Hepatic stellate cell (primary cell): Measurements from ENCODE around the gene RPS6KB1.
"Not testable (repeated sequence)": the region's sequence is repeated elsewhere in the genome, so short reads cannot be mapped to it uniquely, and the experiment has no call there.

ENCODE experiments used
- DNase-seq: peaks from one replicate; pipeline ENCODE4 v3.0.0; 2011; ENCODE audit warnings: low spot score

Gene RPS6KB1

DNA sequence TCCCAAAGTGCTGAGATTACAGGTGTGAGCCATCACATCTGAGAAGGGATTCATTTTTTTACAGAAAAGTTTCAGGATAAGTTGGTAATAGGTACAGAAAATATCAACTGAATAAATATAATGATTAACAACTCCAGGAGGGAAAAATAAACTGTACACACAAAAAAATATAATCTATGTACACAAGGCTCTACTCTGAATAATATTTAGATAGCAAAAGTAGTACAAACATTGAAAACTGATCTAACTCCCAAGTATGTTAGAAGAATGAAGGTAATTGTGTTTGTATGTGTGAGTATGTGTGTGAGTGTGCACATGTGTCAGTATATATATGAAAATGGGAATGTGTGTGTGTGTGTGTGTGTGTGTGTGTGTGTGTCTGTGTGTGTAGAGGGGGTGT, 20.6 kb upstream of the RPS6KB1 start:
- no peak for DNase-seq

DNA sequence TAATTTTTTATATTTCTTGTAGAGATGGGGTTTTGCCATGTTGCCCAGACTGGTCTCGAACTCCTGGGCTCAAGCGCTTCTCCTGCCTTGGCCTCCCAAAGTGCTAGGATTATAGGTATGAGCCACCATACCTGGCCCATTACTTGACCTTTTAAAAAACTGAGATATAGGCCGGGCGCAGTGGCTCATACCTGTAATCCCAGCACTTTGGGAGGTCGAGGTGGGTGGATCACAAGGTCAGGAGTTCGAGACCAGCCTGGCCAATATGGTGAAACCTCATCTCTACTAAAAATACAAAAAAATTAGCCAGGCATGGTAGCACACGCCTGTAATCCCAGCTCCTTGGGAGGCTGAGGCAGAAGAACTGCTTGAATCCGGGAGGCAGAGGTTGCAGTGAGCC, 19.5 kb upstream of the RPS6KB1 start:
- not testable (repeated sequence) for DNase-seq

DNA sequence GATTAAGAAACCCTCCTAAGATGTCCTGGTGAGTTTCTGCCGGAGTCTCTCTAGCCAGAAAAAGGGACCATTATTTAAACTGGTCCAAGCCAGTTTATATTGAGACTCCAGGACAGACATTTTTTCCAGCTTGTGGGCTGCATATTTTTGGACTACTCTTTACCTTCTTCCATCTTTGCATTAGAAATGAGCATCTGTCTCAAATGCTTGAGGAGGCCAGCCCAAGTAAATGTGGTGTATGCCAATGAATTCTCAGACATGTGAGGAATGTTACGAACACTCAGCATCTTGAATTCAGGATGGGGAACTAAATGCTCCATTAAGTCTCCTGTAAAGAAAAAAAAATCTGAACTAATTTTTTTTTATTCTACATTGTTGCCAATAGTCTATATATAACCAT, 18.5 kb upstream of the RPS6KB1 start:
- DNase-seq = no peak

DNA sequence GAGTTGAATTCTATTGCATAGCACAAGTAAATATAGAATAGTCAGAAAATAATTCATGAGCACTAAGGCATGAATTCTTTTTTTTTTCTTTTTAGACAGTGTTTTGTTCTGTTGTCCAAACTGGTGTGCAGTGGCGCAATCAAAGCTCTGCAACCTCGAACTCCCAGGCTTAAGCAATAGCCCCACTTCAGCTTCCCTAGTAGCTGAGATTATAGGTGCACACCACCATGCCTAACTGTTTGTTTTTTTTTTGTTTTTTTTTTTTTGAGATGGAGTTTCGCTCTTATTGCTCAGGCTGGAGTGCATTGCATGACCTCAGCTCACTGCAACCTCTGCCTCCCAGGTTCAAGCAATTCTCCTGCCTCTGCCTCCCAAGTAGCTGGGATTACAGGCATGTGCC, 16.8 kb upstream of the RPS6KB1 start:
- no peak for DNase-seq

DNA sequence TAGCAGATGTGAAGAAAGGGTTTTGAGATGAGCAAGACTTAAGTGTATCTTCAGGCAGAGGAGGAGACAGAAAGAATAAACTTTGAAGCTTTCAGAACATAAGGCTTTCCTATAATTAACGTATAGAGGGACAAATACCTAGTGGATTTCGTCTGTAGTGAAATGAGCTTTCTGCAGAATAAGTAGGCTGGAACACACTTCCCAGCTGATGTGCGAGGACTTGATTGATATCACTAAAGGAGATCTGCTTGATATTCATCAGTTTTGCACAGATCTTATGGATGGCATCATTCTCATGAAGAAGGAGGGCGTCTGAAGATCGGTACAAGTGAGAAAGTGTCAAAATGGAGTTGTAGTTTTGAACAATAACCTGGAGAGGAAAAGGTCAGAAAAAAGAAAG, 15.0 kb upstream of the RPS6KB1 start:
- no peak for DNase-seq

DNA sequence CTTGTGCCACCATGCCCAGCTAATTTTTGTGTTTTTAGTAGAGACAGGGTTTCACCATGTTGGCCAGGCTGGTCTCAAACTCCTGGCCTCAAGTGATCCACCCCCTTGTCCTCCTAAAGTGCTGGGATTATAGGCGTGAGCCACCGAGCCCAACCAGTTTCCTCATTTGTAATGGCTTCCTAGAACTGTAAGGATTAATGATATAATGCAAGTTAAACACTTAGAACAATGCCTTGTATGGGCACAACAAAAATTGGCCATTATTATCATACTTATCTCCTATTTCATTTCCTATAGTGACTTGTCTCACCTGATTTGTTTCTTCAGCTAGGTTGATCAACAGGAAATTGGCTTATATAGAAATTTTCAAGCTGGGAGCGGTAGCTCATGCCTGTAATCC, 14.3 kb upstream of the RPS6KB1 start:
- no peak for DNase-seq

DNA sequence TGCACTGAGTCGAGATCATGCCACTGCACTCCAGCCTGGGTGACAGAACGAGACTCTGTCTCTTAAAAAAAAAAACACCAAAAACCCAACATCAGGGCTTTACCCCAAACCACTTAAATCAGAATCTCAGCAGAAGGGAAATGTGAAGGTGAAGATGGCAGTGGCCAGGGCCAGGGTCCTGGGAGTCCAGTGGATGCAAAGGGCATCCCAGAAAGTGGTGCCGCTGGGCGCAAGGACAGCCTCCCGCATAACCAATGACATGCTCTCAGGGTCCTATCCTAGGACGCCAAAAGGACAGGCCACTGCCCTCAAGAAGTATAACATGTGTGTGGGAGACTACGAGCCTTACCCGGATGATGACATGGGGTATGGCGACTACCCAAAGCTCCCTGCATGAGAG, 8.1 kb upstream of the RPS6KB1 start:
- no peak for DNase-seq

DNA sequence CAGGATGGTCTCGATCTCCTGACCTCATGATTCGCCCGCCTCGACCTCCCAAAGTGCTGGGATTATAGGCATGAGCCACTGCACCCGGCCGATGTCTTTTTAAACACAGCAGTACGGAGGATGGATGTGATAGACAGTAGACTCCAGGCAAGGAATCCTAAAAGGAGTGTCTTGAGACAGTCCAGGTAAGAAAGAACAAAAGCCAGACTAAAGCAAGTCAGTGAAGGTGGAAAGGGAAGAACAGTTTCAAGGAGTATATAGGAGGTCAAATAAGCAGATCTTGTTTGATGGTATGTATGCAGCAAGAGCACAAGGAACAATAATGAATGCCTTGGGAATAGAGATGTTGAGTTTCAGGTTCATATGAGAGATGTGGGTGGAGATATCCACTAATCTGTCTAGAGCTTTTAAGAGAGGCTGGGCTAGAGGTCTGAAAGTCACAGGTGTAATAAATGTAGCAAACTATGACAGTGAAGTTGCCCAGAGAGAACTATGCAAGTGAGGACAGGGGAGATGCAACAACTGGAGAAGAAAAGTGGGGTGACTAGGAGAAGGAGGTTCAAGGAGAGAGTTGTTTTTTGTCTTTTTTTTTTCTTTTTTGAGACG, 4.7 kb upstream of the RPS6KB1 start:
- DNase-seq = no peak

DNA sequence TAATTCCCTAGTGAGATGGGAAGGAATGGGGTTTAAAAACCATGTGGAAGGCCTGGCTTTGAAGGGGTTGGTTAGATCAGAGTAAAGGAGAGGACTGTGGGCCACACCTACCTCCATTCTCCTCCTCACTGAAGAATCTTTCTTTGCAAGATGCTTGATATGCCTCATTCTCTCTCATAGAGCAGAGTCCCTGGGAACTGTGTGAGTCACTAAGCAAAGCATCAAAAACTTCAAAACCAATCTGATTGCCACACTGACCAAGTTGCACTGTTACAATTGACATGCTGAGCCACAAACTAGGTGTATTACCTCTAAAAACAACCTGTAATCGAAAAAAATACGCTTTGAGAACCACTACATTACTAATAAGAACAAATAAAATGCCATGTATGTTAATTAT, 2.2 kb upstream of the RPS6KB1 start:
- DNase-seq = peak; percentile 37

DNA sequence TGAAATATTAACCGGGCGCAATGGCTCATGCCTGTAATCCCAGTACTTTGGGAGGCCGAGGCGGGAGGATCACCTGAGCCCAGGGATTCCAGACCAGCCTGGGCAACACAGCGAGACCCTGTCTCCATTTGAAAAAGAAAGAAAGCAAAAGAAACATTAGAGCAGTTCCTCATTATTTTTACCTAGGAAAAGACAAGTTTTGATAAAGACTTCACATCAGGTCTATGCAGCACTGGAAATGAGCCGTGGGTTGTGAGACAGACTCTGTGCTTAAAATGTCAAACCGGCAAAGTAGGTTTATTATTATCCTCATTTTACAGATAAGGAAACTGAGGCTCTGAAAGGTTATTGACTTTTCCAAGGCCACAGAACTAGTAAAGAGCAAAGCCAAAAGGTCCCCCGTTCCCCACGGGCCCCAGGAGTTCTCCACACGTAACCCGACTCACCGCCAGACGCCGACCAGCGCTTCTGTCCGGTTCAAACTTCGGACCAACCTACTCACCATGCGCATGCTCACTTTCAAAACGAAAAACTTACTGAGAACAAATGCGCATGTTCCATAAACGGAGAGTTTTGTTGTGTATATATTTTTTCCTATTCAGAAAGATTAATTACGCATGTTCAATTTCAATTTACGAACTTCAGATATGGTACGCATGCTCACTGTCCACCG, 534 bp upstream of the RPS6KB1 start:
- peak; percentile 13 for DNase-seq

DNA sequence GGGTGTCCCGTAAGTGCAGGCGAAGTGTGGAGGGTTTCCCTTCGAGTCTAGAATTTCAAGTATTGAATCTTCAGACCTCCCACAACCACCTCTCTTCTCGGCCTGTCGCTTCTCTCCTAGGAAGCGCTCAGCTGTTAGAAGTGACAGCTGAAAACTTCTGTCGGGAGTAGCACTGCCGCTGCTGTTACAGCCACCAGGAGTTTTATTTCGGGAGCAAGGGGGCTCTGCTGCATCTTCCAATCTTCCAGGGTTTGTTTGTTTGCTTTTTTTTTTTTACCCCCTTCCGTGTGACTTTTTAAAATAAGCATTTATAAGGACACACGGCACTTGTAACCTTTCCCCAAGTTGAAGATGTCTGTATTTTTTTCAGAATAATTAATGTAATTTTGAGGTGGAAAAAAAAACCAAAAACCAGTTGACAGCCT, 767 bp downstream of the RPS6KB1 start:
- peak; percentile 17 for DNase-seq

DNA sequence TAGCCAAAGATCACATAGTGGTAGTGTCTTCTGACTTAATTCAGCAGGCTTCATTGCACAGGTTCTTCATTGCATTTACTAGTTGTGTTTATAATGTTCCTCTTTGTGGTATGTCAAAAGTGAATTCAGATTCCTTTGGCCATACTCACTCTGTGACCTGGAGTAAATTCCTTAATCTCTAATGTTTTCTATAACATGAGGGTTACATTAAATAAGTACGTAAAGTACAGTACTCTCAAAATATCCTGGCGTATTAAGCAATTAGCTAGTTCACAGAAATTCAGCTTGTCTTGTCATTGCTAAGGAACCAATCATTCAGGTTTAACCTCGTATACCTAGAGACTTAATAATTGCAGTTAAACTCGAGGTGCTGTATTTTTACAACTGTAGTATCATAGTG, 4.2 kb downstream of the RPS6KB1 start:
- DNase-seq = peak; percentile 15

DNA sequence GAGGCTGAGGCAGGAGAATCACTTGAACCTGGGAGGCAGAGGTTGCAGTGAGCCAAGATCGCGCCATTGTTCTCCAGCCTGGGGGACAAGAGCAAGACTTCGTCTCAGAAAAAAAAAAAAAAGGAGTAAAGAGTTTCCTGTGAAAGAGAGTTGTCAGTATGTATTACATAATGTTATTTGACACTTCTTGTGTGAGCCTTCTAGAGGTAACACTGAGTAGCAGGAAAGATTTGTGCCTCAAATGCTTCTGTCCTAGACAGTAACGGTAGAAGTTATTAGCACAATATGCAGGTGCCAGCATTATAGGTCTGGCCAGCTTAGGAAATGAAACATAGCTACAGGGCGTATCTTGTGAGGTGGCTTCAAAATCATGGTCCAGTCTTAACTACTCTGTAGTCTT, 6.2 kb downstream of the RPS6KB1 start:
- no peak for DNase-seq

DNA sequence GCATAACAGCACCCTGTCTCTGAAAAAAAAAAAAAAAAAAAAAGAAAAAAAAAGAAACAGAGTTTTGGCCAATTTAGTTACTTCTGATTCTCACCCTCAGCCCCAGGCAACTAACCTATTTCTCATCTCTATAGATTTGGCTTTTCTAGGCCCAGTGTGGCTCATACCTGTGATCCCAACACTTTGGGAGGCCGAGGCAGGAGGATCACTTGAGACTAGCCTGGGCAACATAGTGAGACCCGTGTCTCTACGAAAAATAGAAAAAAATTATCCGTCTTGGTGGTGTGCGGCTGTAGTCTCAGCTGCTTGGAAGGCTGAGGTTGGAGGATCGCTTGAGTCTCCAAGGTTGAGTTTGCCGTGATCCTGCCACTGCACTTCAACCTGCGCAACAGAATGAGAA, 8.7 kb downstream of the RPS6KB1 start:
- DNase-seq = no peak

DNA sequence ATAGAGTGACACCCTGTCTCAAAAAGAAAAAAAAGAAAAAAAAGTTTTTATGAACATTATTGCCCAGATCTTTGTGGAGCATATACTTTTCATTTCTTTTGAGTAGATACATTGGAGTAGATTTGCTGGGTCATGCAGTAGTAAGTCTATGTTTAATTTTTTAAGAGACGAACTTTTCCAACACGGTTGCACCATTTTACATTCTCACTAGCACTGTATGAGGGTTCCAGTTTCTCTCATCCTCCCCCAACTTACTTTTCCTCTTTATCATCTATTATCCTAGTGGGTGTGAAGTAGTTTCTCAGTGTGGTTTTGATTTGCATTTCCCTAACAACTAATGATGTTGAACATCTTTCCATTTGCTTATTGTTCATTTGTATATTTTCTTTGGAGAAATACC, 10.5 kb downstream of the RPS6KB1 start:
- no peak for DNase-seq

DNA sequence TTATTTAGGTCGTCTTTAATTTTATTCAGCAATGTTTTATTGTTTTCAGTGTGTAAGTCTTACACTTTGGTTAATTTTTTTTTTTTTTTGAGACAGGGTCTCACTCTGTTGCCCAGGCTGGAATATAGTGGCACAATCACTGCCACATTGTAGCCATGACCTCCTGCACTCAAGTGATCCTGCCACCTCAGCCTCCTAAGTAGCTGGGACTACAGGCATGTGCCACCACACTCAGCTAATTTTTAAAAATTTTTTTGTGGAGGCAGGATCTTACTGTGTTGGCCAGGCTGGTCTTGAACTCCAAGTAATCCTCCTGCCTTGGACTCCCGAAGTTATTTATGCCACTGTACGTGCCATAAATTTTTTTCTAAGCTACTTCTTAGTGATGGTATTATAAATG, 14.5 kb downstream of the RPS6KB1 start:
- DNase-seq = no peak

DNA sequence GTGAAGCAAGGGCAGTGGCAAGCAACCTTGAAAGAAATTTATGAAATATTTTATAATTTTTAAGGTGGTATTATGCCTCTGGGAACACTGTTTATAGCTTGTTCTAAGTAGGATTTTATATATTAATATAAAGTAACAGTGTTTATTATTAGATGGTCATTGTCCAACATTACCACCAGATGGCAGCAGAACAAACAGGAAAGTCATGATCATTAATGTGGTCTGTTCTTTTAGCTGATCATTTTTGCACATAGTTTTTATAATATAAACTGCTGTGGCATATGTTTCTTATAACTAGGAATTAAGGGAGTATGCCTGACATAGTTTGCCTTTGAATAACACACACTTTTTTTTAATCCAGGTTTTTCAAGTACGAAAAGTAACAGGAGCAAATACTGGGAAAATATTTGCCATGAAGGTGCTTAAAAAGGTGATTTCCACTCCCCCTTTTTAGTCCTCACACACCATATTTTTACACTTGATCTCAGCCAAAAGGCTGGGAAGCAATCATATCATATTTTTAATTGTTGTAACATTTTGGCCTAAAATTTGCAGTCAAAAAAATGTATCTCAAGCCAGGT, 21.4 kb downstream of the RPS6KB1 start:
- DNase-seq = peak; percentile 50

DNA sequence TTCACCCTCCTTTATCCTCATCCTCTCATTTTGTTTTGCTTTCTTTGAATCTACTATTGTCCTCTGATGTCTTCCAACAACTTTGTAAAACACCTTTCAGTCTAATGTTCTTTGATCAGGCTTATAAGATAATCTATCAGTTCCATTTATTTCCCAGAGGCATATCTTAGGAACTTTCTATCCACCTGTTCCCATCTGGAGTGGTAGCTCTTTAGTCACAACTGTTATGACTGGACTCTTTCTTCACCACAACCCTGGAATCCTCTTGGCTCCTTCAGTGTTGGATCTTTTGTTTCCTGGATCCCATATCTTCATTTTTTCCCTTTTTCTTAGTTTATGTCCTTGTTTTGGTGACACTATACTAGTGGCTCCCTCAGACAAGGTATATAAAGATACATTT, 23.5 kb downstream of the RPS6KB1 start:
- no peak for DNase-seq

DNA sequence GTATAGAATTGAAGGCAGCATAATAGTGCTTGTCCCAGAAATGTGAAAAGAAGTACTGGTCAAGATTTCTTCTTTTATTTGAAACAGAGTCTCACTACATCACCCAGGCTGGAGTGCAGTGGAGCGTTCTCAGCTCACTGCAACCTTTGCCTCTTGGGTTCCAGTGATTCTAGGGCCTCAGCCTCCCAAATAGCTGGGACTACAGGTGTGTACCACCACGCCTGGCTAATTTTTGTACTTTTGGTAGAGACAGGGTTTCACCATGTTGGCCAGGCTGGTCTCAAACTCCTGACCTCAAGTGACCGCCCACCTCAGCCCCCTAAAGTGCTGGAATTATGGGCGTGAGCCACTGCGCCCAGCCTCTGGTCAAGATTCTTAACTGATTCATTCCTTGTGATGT, 27.7 kb downstream of the RPS6KB1 start:
- not testable (repeated sequence) for DNase-seq

DNA sequence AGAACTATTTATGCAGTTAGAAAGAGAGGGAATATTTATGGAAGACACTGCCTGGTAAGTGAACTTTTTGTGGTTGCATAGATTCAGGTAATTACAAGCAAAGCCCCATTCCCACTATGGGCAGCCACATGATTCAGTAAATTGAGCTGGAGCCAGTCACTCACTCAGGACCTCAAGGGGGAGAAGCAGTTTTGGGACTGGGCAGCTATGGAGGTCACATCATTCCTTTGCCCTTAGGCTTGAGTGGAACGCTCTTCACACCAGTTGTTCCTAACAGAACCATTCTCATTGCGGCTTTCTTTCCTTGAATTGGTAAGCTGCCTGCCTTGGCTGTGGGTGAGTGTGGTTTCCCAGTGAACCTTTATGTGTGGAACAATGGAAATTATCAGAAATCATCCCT, 37.2 kb downstream of the RPS6KB1 start:
- not testable (repeated sequence) for DNase-seq

DNA sequence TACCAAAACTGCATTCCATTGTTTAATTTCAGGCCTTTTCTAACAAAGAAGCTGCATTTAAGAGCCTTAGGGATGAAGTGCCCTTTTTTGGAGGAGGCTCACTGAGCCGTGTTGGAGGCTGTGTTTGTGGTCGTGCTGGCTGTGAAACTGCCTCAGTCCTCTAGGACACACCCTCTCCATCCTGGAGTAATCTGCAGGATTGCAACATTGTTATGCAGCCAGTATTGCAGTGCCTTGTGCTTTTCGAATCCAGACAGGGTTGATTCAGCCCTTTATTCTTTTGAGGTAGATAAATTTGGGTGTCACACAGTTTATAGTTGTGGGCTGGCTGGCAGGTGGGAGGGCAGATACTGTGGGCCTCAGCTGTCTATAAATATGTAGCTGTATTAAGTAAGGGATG, 37.8 kb downstream of the RPS6KB1 start:
- not testable (repeated sequence) for DNase-seq

DNA sequence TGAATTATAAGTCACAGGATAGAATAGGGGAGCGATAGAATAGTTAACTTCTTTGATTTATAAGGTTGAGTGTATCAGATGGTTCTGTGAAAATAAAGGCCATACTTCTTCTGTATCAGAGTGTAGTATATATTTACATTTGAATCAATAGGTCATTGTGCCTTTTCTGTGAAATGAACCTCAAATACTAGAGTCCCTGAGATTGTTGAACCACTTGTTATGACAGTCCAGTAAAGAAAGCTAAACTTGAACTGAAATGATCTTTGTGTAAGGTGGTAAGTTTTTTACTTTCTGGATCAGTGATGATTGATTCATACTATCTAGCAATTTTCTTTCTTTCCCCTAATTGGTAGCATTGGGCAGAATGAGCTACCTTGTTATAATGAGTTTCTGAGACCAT, 40.4 kb downstream of the RPS6KB1 start:
- DNase-seq = not testable (repeated sequence)

DNA sequence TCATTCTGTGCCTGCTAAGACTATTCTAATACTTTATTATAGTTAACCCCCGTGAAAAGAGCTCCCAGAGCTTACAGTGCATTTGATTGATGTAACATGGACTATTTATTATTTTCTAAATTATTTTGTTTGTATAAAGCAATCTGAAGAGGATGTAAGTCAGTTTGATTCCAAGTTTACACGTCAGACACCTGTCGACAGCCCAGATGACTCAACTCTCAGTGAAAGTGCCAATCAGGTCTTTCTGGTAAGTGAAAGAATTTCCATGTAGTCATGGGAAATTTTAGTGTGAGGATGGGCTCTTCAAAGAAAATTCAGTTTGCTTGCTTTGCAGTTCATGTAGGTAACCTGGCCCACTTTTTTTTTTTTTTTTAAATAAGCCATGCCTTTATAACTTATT, 47.8 kb downstream of the RPS6KB1 start:
- not testable (repeated sequence) for DNase-seq

DNA sequence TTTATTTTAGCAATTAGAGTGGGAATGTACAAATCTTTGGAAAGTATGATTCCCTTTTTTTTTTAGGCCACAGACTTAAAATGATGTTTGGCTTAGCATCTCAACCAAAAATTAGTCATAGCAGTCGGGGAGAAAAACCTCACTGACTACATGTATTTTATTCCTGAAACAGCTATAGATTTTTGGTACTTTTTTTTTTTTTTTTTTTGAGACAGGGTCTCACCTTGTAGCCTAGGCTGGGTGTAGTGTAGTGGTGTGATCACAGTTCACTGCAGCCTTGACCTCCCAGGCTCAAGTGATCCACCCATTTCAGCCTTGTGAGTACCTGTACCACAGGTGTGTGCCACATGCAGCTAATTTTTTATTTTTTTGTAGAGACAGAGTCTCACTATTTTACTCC, 48.2 kb downstream of the RPS6KB1 start:
- DNase-seq = no peak
